ENCODE results near the gene LCN12. TPM values are rescaled to one million over a fixed set of nuclear protein-coding genes. Genes with fewer than 3 reads are reported as not detected.

The LCN12 gene
- total RNA-seq, 1 experiment from 2014 or later, result not detected

DNA sequence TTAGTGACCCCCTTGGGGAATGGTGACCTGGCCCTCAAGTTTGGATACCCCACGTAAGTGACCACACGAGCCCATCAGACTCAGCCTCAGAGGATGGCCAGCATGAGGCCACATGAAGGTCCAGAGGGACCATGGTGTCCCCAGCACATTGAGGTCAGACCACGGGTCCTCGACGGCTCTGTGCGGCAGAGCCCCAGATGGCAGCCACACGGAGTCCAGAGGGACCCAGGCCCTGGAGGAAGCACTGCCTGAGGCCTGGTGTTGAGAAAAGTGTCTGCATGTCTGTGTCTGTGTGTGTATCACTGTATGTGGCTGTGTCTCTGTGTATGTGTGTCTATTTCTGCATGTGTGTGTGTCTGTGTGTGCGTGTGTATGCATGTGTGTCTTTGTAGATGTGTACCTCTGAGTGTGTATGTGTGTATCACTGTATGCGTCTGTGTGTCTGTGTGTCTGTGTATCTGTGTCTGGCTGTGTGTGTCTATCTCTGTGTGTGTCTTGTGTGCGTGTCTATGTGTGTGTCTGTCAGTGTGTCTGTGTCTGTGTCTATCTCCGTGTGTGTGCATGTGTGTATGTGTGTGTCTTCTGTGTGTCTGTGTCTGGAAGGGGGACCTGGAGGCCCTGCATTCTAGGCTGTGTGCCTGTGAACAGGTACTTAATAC, 31.7 kb downstream of the LCN12 start:
- ChIA-PET POLR2A (ENCODE audit: low non-redundant PET) (no interaction called here), CTCF (no interaction called here)
- H3K27me3 ChIP-seq (replicated peaks; ENCODE audit: insufficient read depth, low read depth, low read length, poor library complexity), result no peaks in the 10 kb centered on the region
- no peaks in the 10 kb centered on the region for H3K9me3 ChIP-seq (ENCODE audit: low read depth, low read length, poor library complexity, severe bottlenecking)
- H3K4me3 ChIP-seq (ENCODE audit: low read depth, low read length, poor library complexity, severe bottlenecking), result no peak overlapping the region
- no peak for DNase-seq (ENCODE audit: low spot score)
- TF ChIP-seq EZH2 (IDR thresholded peaks at IDR 0.05; ENCODE audit: borderline replicate concordance, low read depth, low read length, poor library complexity, severe bottlenecking), result no peak
- TF ChIP-seq, protein P1, sequence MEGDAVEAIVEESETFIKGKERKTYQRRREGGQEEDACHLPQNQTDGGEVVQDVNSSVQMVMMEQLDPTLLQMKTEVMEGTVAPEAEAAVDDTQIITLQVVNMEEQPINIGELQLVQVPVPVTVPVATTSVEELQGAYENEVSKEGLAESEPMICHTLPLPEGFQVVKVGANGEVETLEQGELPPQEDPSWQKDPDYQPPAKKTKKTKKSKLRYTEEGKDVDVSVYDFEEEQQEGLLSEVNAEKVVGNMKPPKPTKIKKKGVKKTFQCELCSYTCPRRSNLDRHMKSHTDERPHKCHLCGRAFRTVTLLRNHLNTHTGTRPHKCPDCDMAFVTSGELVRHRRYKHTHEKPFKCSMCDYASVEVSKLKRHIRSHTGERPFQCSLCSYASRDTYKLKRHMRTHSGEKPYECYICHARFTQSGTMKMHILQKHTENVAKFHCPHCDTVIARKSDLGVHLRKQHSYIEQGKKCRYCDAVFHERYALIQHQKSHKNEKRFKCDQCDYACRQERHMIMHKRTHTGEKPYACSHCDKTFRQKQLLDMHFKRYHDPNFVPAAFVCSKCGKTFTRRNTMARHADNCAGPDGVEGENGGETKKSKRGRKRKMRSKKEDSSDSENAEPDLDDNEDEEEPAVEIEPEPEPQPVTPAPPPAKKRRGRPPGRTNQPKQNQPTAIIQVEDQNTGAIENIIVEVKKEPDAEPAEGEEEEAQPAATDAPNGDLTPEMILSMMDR (conservative IDR thresholded peaks at IDR 0.05; ENCODE audit: low read depth, low read length), result no peak
- H3K27ac ChIP-seq (ENCODE audit: low read depth, low read length, poor library complexity, severe bottlenecking), result no peak overlapping the region
- BruUV-seq (replicated peaks), result no TSS peak
- intact Hi-C loops (cut with micrococcal nuclease; ENCODE audit: unreplicated experiment), result no loop called here
- no peaks in the 10 kb centered on the region for H3K4me1 ChIP-seq (ENCODE audit: insufficient read depth, low read length, poor library complexity, severe bottlenecking)
- H3K36me3 ChIP-seq (ENCODE audit: insufficient read depth, low read length, poor library complexity, severe bottlenecking), result no peaks in the 10 kb centered on the region

DNA sequence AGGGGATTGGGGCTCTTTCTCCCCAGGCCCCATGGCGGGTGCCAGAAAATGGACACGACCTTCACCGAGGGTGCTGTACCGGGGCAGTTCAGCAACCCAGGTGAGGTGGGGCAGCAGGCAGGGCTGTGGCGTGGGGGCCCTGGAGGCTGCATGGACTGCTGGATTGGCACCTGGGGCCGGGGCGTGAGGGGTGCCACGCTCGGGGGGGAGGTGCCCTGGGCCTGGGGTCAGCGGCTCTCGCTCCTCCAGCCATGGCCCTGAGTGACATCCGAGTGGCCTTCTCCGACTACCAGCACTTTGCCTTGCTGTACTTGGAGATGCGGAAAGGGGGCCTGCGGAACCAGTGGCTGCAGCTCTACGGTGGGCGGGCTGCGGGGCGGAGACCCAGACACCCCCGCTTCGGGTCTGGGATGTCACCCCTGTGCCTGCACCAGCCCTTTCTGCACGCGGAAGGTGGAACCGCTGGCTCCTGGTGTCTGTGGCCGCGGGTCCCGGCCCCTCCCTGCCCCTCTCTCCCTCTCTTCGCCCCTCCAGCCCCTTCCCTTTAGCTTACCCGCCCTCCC, 32.5 kb downstream of the LCN12 start:
- Histone ChIP-seq H3K4me3 (ENCODE audit: low read depth, low read length, poor library complexity, severe bottlenecking) (no peak overlapping the region), H3K4me1 (ENCODE audit: insufficient read depth, low read length, poor library complexity, severe bottlenecking) (no peaks in the 10 kb centered on the region), H3K27ac (ENCODE audit: low read depth, low read length, poor library complexity, severe bottlenecking) (no peak overlapping the region), H3K9me3 (ENCODE audit: low read depth, low read length, poor library complexity, severe bottlenecking) (no peaks in the 10 kb centered on the region), H3K36me3 (ENCODE audit: insufficient read depth, low read length, poor library complexity, severe bottlenecking) (no peaks in the 10 kb centered on the region), H3K27me3 (replicated peaks; ENCODE audit: insufficient read depth, low read depth, low read length, poor library complexity) (no peaks in the 10 kb centered on the region)
- intact Hi-C loops (cut with micrococcal nuclease; ENCODE audit: unreplicated experiment), result no loop called here
- POLR2A ChIA-PET (ENCODE audit: low non-redundant PET), result no interaction called here
- DNase-seq (ENCODE audit: low spot score), result no peak
- BruUV-seq (replicated peaks), result no TSS peak
- CTCF ChIA-PET, result no interaction called here
- TF ChIP-seq EZH2 (IDR thresholded peaks at IDR 0.05; ENCODE audit: borderline replicate concordance, low read depth, low read length, poor library complexity, severe bottlenecking), result no peak
- TF ChIP-seq, protein P1 (conservative IDR thresholded peaks at IDR 0.05; ENCODE audit: low read depth, low read length), result no peak

DNA sequence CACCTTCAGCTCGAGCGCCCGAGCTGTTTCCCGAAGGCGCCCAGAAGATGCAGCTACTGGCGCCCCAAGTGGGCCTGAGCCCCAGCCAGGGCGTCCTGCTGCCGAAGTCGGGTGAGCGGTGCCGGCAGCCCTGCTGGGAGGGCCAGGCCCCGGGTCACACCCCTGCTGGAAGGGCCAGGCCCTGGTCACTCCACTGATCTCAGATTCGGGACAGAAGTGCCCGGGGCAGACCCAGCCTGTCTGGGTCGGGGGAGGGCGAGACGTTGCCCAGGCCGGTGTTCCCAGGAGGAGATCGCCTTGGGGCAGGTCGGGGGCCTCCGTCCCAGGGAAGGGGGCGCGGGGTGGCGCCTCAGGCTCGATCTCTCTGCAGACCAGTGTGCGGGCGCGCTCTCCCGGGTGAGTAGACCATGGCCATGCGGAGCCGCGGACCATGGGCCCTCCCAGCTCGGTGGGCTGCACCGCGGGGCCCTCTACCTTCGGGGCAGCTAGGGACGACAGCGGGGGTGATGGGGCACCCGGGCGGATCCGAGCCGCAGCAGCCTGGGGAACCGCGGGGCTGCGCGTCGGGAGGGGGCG, 33.0 kb downstream of the LCN12 start:
- no peaks in the 10 kb centered on the region for H3K4me1 ChIP-seq (ENCODE audit: insufficient read depth, low read length, poor library complexity, severe bottlenecking)
- POLR2A ChIA-PET (ENCODE audit: low non-redundant PET), result no interaction called here
- no peak overlapping the region for H3K27ac ChIP-seq (ENCODE audit: low read depth, low read length, poor library complexity, severe bottlenecking)
- TF ChIP-seq, protein P1 (conservative IDR thresholded peaks at IDR 0.05; ENCODE audit: low read depth, low read length), result no peak
- no peak for TF ChIP-seq EZH2 (IDR thresholded peaks at IDR 0.05; ENCODE audit: borderline replicate concordance, low read depth, low read length, poor library complexity, severe bottlenecking)
- BruUV-seq (replicated peaks), result no TSS peak
- no peaks in the 10 kb centered on the region for H3K9me3 ChIP-seq (ENCODE audit: low read depth, low read length, poor library complexity, severe bottlenecking)
- no peaks in the 10 kb centered on the region for H3K36me3 ChIP-seq (ENCODE audit: insufficient read depth, low read length, poor library complexity, severe bottlenecking)
- H3K4me3 ChIP-seq (ENCODE audit: low read depth, low read length, poor library complexity, severe bottlenecking), result no peak overlapping the region
- no peak for DNase-seq (ENCODE audit: low spot score)
- H3K27me3 ChIP-seq (replicated peaks; ENCODE audit: insufficient read depth, low read depth, low read length, poor library complexity), result no peaks in the 10 kb centered on the region
- intact Hi-C loops (cut with micrococcal nuclease; ENCODE audit: unreplicated experiment), result no loop called here
- CTCF ChIA-PET, result no interaction called here

Measured in A673 (cell line).